DND-41 (cell line): Measurements from ENCODE around the gene PCBP4.

Source experiments
- ATAC-seq: fragments of 200-7000 bp; cut with Tn5 transposase; 3 replicates; pipeline ENCODE4 v1.9.1; 2021; ENCODE audit warnings: low read depth; ENCODE audit not compliant: insufficient read depth
- DNase-seq: peaks from one replicate; pipeline ENCODE4 v3.0.0-alpha.2; 2020
- H2AFZ ChIP-seq: 2 replicates; pipeline ENCODE4 v1.6.0; 2012; ENCODE audit warnings: low read depth, low read length
- H3K27ac ChIP-seq: 2 replicates; pipeline ENCODE4 v1.5.1; 2012; ENCODE audit warnings: low read length, inconsistent platforms
- H3K27me3 ChIP-seq: fragments of 200-600 bp; sonication (generic); 2 replicates; pipeline ENCODE4 v1.6.0; 2012; ENCODE audit warnings: low read length, mild to moderate bottlenecking, inconsistent platforms; ENCODE audit not compliant: insufficient read depth, poor library complexity
- H3K36me3 ChIP-seq: 2 replicates; pipeline ENCODE4 v1.5.1; 2012; ENCODE audit warnings: low read length, inconsistent platforms; ENCODE audit not compliant: insufficient read depth
- H3K4me1 ChIP-seq: 2 replicates; pipeline ENCODE4 v1.5.1; 2012; ENCODE audit warnings: mild to moderate bottlenecking, low read length; ENCODE audit not compliant: insufficient read depth
- H3K4me2 ChIP-seq: 2 replicates; pipeline ENCODE4 v1.6.0; 2012; ENCODE audit warnings: mild to moderate bottlenecking, moderate library complexity, low read length, inconsistent platforms; ENCODE audit not compliant: insufficient read depth
- H3K4me3 ChIP-seq, 2 experiments: fragments of 200-600 bp in 1 of 2; shearing (Covaris generic) in 1 of 2; 2 replicates each; pipeline ENCODE4 v1.5.1; 2012 to 2016; ENCODE audit warnings: inconsistent platforms in 2 of 2, low read length in 2 of 2, mild to moderate bottlenecking in 2 of 2, low read depth in 1 of 2, moderate library complexity in 1 of 2
- H3K79me2 ChIP-seq: 2 replicates; pipeline ENCODE4 v1.6.0; 2012; ENCODE audit warnings: low read length, inconsistent platforms; ENCODE audit not compliant: insufficient read depth
- H3K9ac ChIP-seq: 2 replicates; pipeline ENCODE4 v1.6.0; 2012; ENCODE audit warnings: low read depth, mild to moderate bottlenecking, inconsistent platforms, low read length, moderate library complexity
- H3K9me3 ChIP-seq: 2 replicates; pipeline ENCODE4 v1.5.1; 2012; ENCODE audit warnings: low read length, moderate library complexity, mild to moderate bottlenecking, inconsistent platforms; ENCODE audit not compliant: insufficient read depth, severe bottlenecking
- H4K20me1 ChIP-seq: 2 replicates; pipeline ENCODE4 v1.6.0; 2012; ENCODE audit warnings: low read length; ENCODE audit not compliant: insufficient read depth
- CTCF ChIP-seq: IDR thresholded peaks from 2 replicates; pipeline ENCODE4 v1.5.1; 2012; ENCODE audit warnings: borderline replicate concordance, low read length, moderate library complexity, mild to moderate bottlenecking; ENCODE audit not compliant: poor library complexity, severe bottlenecking; ENCODE audit errors: extremely low read depth
- EZH2 ChIP-seq: IDR thresholded peaks from 3 replicates; pipeline ENCODE4 v1.6.1; 2012; ENCODE audit warnings: borderline replicate concordance, low read depth, mild to moderate bottlenecking, moderate library complexity, low read length, inconsistent platforms; ENCODE audit not compliant: severe bottlenecking

The PCBP4 gene

GRCh38 chr3:51938780-51939425, 28.4 kb downstream of the PCBP4 start:
- Histone ChIP-seq H3K9me3 (no peaks in the 10 kb centered on the region), H2AFZ (no peak overlapping the region), H3K4me1 (peaks cover 41% of the 10 kb centered on the region), H3K79me2 (peaks cover 33% of the 10 kb centered on the region), H3K27ac (no peak overlapping the region), H3K4me3 (no peak overlapping the region), H4K20me1 (peaks cover 21% of the 10 kb centered on the region), H3K36me3 (peaks cover 55% of the 10 kb centered on the region), H3K27me3 (no peaks in the 10 kb centered on the region), H3K9ac (no peak overlapping the region), H3K4me2 (peak overlapping the region; percentile 14; the same call in 1 of the 2 replicates)
- ATAC-seq, result no peak
- TF ChIP-seq CTCF (no peak), EZH2 (no peak)
- no peak for DNase-seq

GRCh38 chr3:51937611-51938450, 29.4 kb downstream of the PCBP4 start:
- peaks cover 30% of the 10 kb centered on the region for H4K20me1 ChIP-seq
- H3K4me1 ChIP-seq, result peaks cover 32% of the 10 kb centered on the region
- ATAC-seq, result no peak
- no peak overlapping the region for H3K4me2 ChIP-seq
- no peak overlapping the region for H3K27ac ChIP-seq
- no peak overlapping the region for H3K4me3 ChIP-seq
- TF ChIP-seq CTCF (no peak), EZH2 (no peak)
- H3K27me3 ChIP-seq, result no peaks in the 10 kb centered on the region
- no peak for DNase-seq
- no peak overlapping the region for H3K9ac ChIP-seq
- no peaks in the 10 kb centered on the region for H3K9me3 ChIP-seq
- H3K79me2 ChIP-seq, result peaks cover 33% of the 10 kb centered on the region
- H3K36me3 ChIP-seq, result peaks cover 64% of the 10 kb centered on the region
- H2AFZ ChIP-seq, result no peak overlapping the region

- ATAC-seq (no peak), DNase-seq (no peak)
- H2AFZ ChIP-seq, result no peak overlapping the region
- TF ChIP-seq EZH2 (no peak), CTCF (no peak)
- no peak overlapping the region for H3K4me2 ChIP-seq
- no peaks in the 10 kb centered on the region for H3K9me3 ChIP-seq
- peaks cover 65% of the 10 kb centered on the region for H3K36me3 ChIP-seq
- H3K27ac ChIP-seq, result no peak overlapping the region
- peaks cover 30% of the 10 kb centered on the region for H4K20me1 ChIP-seq
- peaks cover 26% of the 10 kb centered on the region for H3K4me1 ChIP-seq
- no peak overlapping the region for H3K4me3 ChIP-seq
- no peaks in the 10 kb centered on the region for H3K27me3 ChIP-seq
- no peak overlapping the region for H3K9ac ChIP-seq
- peaks cover 30% of the 10 kb centered on the region for H3K79me2 ChIP-seq
These were observed 30.2 kb downstream of the PCBP4 start for GRCh38 chr3:51937014-51937413.
